HCT116 (cell line): Measurements from ENCODE around the gene ZSCAN4.

ENCODE experiments used
- CTCF ChIP-seq, 3 experiments: fragments of 200-600 bp in 1 of 3; sonication (generic) in 1 of 3; IDR thresholded peaks in 2 of 3; conservative IDR thresholded peaks in 1 of 3; 2 replicates each; pipeline ENCODE4 v1.5.1; 2012 to 2017; ENCODE audit warnings: low read depth in 2 of 3, low read length in 2 of 3, antibody characterized with exemption in 1 of 3, borderline replicate concordance in 1 of 3, control low read depth in 1 of 3, mild to moderate bottlenecking in 1 of 3, mixed read lengths in 1 of 3, mixed run types in 1 of 3, moderate library complexity in 1 of 3; ENCODE audit not compliant: insufficient read depth in 1 of 3
- EZH2 ChIP-seq: fragments of 200-600 bp; sonication (generic); IDR thresholded peaks from 2 replicates; pipeline ENCODE4 v1.6.1; 2017; ENCODE audit warnings: antibody characterized with exemption, mixed run types
- POLR2AphosphoS5 ChIP-seq: IDR thresholded peaks from 2 replicates; pipeline ENCODE4 v1.6.1; 2011; ENCODE audit warnings: mild to moderate bottlenecking, low read depth, low read length, moderate library complexity
- SP1 ChIP-seq: IDR thresholded peaks from 2 replicates; pipeline ENCODE4 v1.6.1; 2012; ENCODE audit warnings: low read depth
- YY1 ChIP-seq: IDR thresholded peaks from 2 replicates; pipeline ENCODE4 v1.6.1; 2011; ENCODE audit warnings: low read length, low read depth, moderate library complexity, mild to moderate bottlenecking; ENCODE audit not compliant: insufficient replicate concordance; ENCODE audit errors: extremely low read depth

GRCh38 chr19:57709616-57710015 lies 40.9 kb downstream of the ZSCAN4 start:
- TF ChIP-seq CTCF (IDR thresholded peaks at IDR 0.05 in 2 of 3, conservative IDR thresholded peaks at IDR 0.05 in 1 of 3; ENCODE audit: borderline replicate concordance in 1 of 3, insufficient read depth in 1 of 3, low read depth in 2 of 3, low read length in 2 of 3) (no peak), EZH2 (no peak), YY1 (no peak), POLR2AphosphoS5 (no peak), SP1 (no peak)
